22Rv1 (cell line): Measurements from ENCODE around the gene MAPK8IP1.
"Not testable (repeated sequence)": the region's sequence is repeated elsewhere in the genome, so short reads cannot be mapped to it uniquely, and the experiment has no call there.

Experiments used
- H3K27ac ChIP-seq: fragments of 450-650 bp; 2 replicates; pipeline ENCODE4 v1.5.1; 2017
- ZFX ChIP-seq: fragments of 450-650 bp; IDR thresholded peaks from 2 replicates; pipeline ENCODE4 v1.6.1; 2017; ENCODE audit warnings: antibody characterized with exemption, borderline replicate concordance
- TF ChIP-seq, protein P1 (sequence below): fragments of 450-650 bp; IDR thresholded peaks from 2 replicates; pipeline ENCODE4 v1.5.1; 2017; ENCODE audit warnings: mild to moderate bottlenecking

Gene MAPK8IP1

GRCh38 chr11:45901626-45902025, 16.2 kb downstream of the MAPK8IP1 start:
- H3K27ac ChIP-seq, result no peak overlapping the region
- TF ChIP-seq, protein P1, sequence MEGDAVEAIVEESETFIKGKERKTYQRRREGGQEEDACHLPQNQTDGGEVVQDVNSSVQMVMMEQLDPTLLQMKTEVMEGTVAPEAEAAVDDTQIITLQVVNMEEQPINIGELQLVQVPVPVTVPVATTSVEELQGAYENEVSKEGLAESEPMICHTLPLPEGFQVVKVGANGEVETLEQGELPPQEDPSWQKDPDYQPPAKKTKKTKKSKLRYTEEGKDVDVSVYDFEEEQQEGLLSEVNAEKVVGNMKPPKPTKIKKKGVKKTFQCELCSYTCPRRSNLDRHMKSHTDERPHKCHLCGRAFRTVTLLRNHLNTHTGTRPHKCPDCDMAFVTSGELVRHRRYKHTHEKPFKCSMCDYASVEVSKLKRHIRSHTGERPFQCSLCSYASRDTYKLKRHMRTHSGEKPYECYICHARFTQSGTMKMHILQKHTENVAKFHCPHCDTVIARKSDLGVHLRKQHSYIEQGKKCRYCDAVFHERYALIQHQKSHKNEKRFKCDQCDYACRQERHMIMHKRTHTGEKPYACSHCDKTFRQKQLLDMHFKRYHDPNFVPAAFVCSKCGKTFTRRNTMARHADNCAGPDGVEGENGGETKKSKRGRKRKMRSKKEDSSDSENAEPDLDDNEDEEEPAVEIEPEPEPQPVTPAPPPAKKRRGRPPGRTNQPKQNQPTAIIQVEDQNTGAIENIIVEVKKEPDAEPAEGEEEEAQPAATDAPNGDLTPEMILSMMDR, result no peak
- no peak for TF ChIP-seq ZFX

DNA sequence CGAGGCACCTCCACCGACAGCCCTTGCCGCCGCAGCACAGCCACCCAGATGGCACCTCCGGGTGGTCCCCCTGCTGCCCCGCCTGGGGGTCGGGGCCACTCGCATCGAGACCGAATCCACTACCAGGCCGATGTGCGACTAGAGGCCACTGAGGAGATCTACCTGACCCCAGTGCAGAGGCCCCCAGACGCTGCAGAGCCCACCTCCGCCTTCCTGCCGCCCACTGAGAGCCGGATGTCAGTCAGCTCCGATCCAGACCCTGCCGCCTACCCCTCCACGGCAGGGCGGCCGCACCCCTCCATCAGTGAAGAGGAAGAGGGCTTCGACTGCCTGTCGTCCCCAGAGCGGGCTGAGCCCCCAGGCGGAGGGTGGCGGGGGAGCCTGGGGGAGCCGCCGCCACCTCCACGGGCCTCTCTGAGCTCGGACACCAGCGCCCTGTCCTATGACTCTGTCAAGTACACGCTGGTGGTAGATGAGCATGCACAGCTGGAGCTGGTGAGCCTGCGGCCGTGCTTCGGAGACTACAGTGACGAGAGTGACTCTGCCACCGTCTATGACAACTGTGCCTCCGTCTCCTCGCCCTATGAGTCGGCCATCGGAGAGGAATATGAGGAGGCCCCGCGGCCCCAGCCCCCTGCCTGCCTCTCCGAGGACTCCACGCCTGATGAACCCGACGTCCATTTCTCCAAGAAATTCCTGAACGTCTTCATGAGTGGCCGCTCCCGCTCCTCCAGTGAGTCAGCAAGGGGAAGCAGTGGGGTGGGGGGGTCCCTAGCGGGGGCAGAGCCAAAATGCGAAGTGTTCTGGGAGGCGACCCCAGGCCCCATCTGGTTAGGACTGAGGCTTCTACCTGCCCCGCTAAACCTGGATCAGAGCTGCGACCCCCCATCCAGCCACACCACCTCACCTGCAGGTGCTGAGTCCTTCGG, 17.3 kb downstream of the MAPK8IP1 start:
- no peak overlapping the region for H3K27ac ChIP-seq
- no peak for TF ChIP-seq ZFX
- TF ChIP-seq, protein P1, result no peak

DNA sequence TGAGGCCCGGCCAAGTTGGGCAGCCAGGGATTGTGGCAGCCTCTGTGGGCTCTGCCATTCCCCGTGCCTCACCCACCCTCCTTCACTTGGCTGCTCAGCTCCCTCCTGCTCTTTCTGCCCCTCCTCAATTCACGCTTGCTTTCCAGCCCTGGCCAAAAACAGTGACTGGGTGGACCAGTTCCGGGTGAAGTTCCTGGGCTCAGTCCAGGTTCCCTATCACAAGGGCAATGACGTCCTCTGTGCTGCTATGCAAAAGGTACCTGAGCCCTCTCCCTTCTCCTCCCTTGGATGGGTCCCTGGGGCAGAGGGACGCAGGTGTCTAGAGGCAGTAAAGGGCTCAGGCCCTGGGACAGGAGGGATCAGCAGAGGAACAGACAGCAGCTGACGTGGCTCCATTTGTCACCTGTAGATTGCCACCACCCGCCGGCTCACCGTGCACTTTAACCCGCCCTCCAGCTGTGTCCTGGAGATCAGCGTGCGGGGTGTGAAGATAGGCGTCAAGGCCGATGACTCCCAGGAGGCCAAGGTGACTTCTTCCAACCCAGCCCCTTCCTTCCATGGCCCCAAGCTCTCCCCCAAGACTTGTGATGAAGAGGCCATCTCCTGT, 19.0 kb downstream of the MAPK8IP1 start:
- peak overlapping the region; percentile 27; the same call in 1 of the 2 replicates for H3K27ac ChIP-seq
- TF ChIP-seq, protein P1, result no peak
- no peak for TF ChIP-seq ZFX

- TF ChIP-seq, protein P1, result no peak
- TF ChIP-seq ZFX, result no peak
- H3K27ac ChIP-seq, result no peak overlapping the region
These were observed 19.6 kb downstream of the MAPK8IP1 start for GRCh38 chr11:45905095-45905494.

GRCh38 chr11:45905576-45905975, 20.1 kb downstream of the MAPK8IP1 start:
- H3K27ac ChIP-seq, result not testable (repeated sequence)

DNA sequence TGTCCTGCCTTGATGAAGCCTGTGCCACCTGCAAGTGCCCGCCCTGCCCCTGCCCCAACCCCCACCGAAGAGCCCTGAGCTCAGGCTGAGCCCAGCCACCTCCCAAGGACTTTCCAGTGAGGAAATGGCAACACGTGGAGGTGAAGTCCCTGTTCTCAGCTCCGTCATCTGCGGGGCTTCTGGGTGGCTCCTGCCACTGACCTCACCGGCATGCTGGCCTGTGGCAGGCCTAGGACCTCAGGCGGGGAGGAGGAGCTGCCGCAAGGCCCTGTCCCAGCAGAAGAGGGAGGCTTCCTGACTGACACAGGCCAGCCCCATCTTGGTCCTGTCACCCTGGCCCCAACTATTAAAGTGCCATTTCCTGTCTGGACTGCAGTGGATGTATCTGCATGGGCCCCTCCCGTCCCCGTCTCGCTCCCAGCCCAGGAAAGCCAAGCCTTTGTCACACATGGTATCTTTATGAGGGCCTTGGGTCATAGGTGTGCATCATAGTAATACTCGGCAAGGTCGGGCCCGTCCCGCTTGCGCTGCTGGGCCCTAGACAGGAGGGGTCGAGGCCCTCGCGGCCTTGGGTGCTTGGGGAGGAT, 20.7 kb downstream of the MAPK8IP1 start:
- TF ChIP-seq, protein P1, result no peak
- TF ChIP-seq ZFX, result no peak
- no peak overlapping the region for H3K27ac ChIP-seq

GRCh38 chr11:45906965-45907611, 21.6 kb downstream of the MAPK8IP1 start, which contains the start of gene FREY1:
Gene FREY1, minus strand, starts transcription at chr11:45907271. Its CDS starts 26 bp downstream, at chr11:45907245.
- TF ChIP-seq, protein P1, result no peak
- TF ChIP-seq ZFX, result no peak

More at GRCh38 chr11:45906965-45907611, 21.6 kb downstream of the MAPK8IP1 start, which contains the start of gene FREY1:
- peak within 1 kb of the TSS; percentile 46 for H3K27ac ChIP-seq
